DOHH2 (cell line): ENCODE measurements around the gene PHKG1.
"Not testable (repeated sequence)": the region's sequence is repeated elsewhere in the genome, so short reads cannot be mapped to it uniquely, and the experiment has no call there.

Experiments used
- H3F3A ChIP-seq: fragments of 200-600 bp; sonication (generic), shearing (Covaris generic); 2 replicates; pipeline ENCODE4 v1.6.0; 2016; ENCODE audit warnings: antibody characterized with exemption, mild to moderate bottlenecking; ENCODE audit not compliant: control insufficient read depth, insufficient read depth
- H3K27ac ChIP-seq: fragments of 200-600 bp; sonication (generic); 2 replicates; pipeline ENCODE4 v1.5.1; 2014; ENCODE audit warnings: low read depth, mild to moderate bottlenecking, low read length, moderate library complexity
- H3K27me3 ChIP-seq: fragments of 200-600 bp; sonication (generic); 2 replicates; pipeline ENCODE4 v1.6.1; 2014; ENCODE audit warnings: mild to moderate bottlenecking, low read length, mixed read lengths; ENCODE audit not compliant: control insufficient read depth
- H3K36me3 ChIP-seq: fragments of 200-600 bp; sonication (generic); 2 replicates; pipeline ENCODE4 v1.6.1; 2014; ENCODE audit warnings: mild to moderate bottlenecking, low read length, moderate library complexity, mixed read lengths; ENCODE audit not compliant: control insufficient read depth
- H3K4me1 ChIP-seq: fragments of 200-600 bp; sonication (generic); 2 replicates; pipeline ENCODE4 v1.6.1; 2014; ENCODE audit warnings: mild to moderate bottlenecking, low read length, mixed read lengths; ENCODE audit not compliant: control insufficient read depth
- H3K4me2 ChIP-seq: fragments of 200-600 bp; sonication (generic); 2 replicates; pipeline ENCODE4 v1.6.0; 2014; ENCODE audit warnings: mild to moderate bottlenecking, low read length, moderate library complexity
- H3K4me3 ChIP-seq: fragments of 200-600 bp; sonication (generic); 2 replicates; pipeline ENCODE4 v1.5.1; 2014; ENCODE audit warnings: mild to moderate bottlenecking, low read length, mixed read lengths
- H3K79me2 ChIP-seq: fragments of 200-600 bp; sonication (generic); 2 replicates; pipeline ENCODE4 v1.6.1; 2014; ENCODE audit warnings: mild to moderate bottlenecking, low read length, mixed read lengths; ENCODE audit not compliant: control insufficient read depth
- H3K9me2 ChIP-seq: fragments of 200-600 bp; sonication (generic); replicated peaks from 2 replicates; pipeline ENCODE4 v1.6.1; 2014; ENCODE audit warnings: mild to moderate bottlenecking, low read length, mixed read lengths; ENCODE audit not compliant: control insufficient read depth
- H3K9me3 ChIP-seq: fragments of 200-600 bp; sonication (generic); 2 replicates; pipeline ENCODE4 v1.6.1; 2014; ENCODE audit warnings: antibody characterized with exemption, low read length, mixed read lengths; ENCODE audit not compliant: control insufficient read depth, insufficient read depth
- H4K20me1 ChIP-seq: fragments of 200-600 bp; sonication (generic); 2 replicates; pipeline ENCODE4 v1.6.0; 2014; ENCODE audit warnings: low read depth, mild to moderate bottlenecking, antibody characterized with exemption, low read length, moderate library complexity; ENCODE audit not compliant: control insufficient read depth, insufficient read depth
- EZH2phosphoT487 ChIP-seq: fragments of 200-600 bp; sonication (generic); IDR thresholded peaks from 2 replicates; pipeline ENCODE4 v1.6.1; 2017; ENCODE audit warnings: borderline replicate concordance, mild to moderate bottlenecking, antibody characterized with exemption, low read length, moderate library complexity, mixed read lengths
- TF ChIP-seq, protein P1 (sequence below): fragments of 200-600 bp; sonication (generic); IDR thresholded peaks from one replicate; pipeline ENCODE4 v1.5.1; 2014; ENCODE audit warnings: antibody characterized with exemption, mild to moderate bottlenecking, low read depth, low read length; ENCODE audit not compliant: poor library complexity, severe bottlenecking

PHKG1 gene

DNA sequence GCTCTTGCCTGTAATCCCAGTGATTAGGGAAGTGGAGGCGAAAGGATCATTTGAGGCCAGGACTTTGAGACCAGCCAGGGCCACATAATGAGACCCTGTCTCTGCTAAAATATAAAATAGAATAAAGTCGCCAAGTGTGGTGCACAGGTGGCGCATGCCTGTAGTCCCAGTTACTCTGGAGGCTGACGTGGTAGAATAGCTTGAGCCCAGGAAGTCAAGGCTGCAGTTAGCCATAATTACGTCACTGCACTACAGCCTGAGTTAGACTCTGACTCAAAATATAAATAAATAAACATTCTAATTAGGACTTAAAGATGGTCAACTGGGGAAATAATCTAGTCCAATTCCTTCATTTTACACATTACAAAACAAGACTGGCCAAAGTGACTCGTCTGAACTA lies 12.8 kb upstream of the PHKG1 start:
- Histone ChIP-seq H3K27ac (peak overlapping the region; percentile 49), H3K36me3 (peaks cover 57% of the 10 kb centered on the region), H3K27me3 (no peaks in the 10 kb centered on the region), H3K4me2 (peak overlapping the region; percentile 66), H3K9me2 (no peaks in the 10 kb centered on the region), H3K79me2 (peaks cover 47% of the 10 kb centered on the region), H3K4me1 (peaks cover 31% of the 10 kb centered on the region), H3F3A (peaks cover 28% of the 10 kb centered on the region), H3K9me3 (peaks cover 9% of the 10 kb centered on the region; the same call in 1 of the 2 replicates), H4K20me1 (peaks cover 41% of the 10 kb centered on the region), H3K4me3 (peak overlapping the region; percentile 87)
- no peak for TF ChIP-seq EZH2phosphoT487
- TF ChIP-seq, protein P1, sequence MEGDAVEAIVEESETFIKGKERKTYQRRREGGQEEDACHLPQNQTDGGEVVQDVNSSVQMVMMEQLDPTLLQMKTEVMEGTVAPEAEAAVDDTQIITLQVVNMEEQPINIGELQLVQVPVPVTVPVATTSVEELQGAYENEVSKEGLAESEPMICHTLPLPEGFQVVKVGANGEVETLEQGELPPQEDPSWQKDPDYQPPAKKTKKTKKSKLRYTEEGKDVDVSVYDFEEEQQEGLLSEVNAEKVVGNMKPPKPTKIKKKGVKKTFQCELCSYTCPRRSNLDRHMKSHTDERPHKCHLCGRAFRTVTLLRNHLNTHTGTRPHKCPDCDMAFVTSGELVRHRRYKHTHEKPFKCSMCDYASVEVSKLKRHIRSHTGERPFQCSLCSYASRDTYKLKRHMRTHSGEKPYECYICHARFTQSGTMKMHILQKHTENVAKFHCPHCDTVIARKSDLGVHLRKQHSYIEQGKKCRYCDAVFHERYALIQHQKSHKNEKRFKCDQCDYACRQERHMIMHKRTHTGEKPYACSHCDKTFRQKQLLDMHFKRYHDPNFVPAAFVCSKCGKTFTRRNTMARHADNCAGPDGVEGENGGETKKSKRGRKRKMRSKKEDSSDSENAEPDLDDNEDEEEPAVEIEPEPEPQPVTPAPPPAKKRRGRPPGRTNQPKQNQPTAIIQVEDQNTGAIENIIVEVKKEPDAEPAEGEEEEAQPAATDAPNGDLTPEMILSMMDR: no peak

DNA sequence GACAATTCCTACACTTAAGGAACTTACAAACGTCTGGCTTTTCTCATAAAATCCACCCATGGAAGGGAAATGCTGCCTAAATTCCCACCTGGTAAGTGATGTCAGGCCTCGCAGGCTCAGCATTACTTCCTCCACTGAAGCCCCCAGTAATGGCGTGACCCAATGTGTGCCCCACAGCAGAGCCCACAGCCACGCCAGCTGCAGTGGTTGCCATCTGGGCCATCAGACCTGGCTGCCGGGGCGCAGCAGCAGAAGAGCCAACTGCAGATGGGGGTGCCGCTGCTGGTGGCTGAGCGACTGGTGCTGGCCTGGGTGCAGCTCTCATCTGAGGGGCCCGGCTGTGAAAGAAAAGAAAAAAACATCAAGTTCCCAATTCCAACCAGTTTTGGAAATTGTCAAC lies 11.4 kb upstream of the PHKG1 start:
- H3F3A ChIP-seq: peaks cover 40% of the 10 kb centered on the region
- H3K9me3 ChIP-seq, H3K27ac ChIP-seq, H3K27me3 ChIP-seq, H3K4me3 ChIP-seq, H3K9me2 ChIP-seq: not testable (repeated sequence)
- peaks cover 47% of the 10 kb centered on the region for H3K79me2 ChIP-seq
- peak overlapping the region; percentile 17; the same call in 1 of the 2 replicates for H3K4me2 ChIP-seq
- H4K20me1 ChIP-seq: peaks cover 48% of the 10 kb centered on the region
- H3K4me1 ChIP-seq: peaks cover 36% of the 10 kb centered on the region
- peaks cover 71% of the 10 kb centered on the region for H3K36me3 ChIP-seq

GRCh38 chr7:56099653-56100052 lies 6.9 kb upstream of the PHKG1 start:
- peaks cover 48% of the 10 kb centered on the region for H3F3A ChIP-seq
- H3K4me1 ChIP-seq: peaks cover 17% of the 10 kb centered on the region
- H3K4me2 ChIP-seq: no peak overlapping the region
- no peaks in the 10 kb centered on the region for H3K27me3 ChIP-seq
- peaks cover 36% of the 10 kb centered on the region for H4K20me1 ChIP-seq
- H3K9me3 ChIP-seq: no peaks in the 10 kb centered on the region
- H3K9me2 ChIP-seq: no peaks in the 10 kb centered on the region
- H3K36me3 ChIP-seq: peaks cover 57% of the 10 kb centered on the region
- TF ChIP-seq, protein P1: no peak
- no peak for TF ChIP-seq EZH2phosphoT487
- peaks cover 22% of the 10 kb centered on the region for H3K79me2 ChIP-seq
- H3K27ac ChIP-seq: no peak overlapping the region
- H3K4me3 ChIP-seq: no peak overlapping the region

GRCh38 chr7:56098187-56099008 lies 5.6 kb upstream of the PHKG1 start:
- H3K36me3 ChIP-seq: peaks cover 44% of the 10 kb centered on the region
- not testable (repeated sequence) for H3K4me2 ChIP-seq
- peaks cover 43% of the 10 kb centered on the region for H3F3A ChIP-seq

More at GRCh38 chr7:56098187-56099008, 5.6 kb upstream of the PHKG1 start:
- not testable (repeated sequence) for H3K4me1 ChIP-seq, H3K79me2 ChIP-seq, H3K27me3 ChIP-seq, H3K9me2 ChIP-seq, H3K4me3 ChIP-seq, H3K9me3 ChIP-seq, H3K27ac ChIP-seq
- peaks cover 24% of the 10 kb centered on the region for H4K20me1 ChIP-seq
